ENCODE measurements around the gene UBL4B. TPM values are rescaled to one million over a fixed set of nuclear protein-coding genes. Genes with fewer than 3 reads are reported as not detected.

Gene UBL4B
- total RNA-seq, 2 experiments from 2014 or later = not detected

DNA sequence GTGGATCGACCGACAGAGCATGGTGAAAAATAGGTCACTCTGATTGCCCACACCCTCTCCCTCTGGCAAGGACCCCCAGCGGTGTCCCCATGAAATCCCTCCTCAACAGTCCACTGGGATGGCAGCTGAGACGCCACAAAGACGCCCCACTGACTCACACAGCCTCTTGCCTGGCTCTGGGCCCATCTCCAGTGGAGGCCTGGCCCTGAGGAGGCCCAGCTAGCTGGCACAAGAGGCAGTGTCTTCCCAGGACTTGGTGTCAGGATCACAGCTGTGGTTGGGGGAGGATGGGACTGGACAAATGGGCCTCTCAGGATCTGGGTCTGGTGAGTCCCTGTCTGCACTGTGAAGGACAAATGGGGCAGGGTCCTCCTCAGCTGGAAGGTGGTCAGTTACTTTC, 46.4 kb upstream of the UBL4B start:
- no peak for ATAC-seq
- H3K36me3 Mint-ChIP-seq (ENCODE audit: low read depth) = peaks cover 3% of the 10 kb centered on the region
- no peak overlapping the region for H3K27ac Mint-ChIP-seq
- no peaks in the 10 kb centered on the region for H3K9me3 Mint-ChIP-seq
- DNase-seq = no peak
- intact Hi-C loops (cut with micrococcal nuclease) = no loop called here
- peaks cover 12% of the 10 kb centered on the region for H3K4me1 Mint-ChIP-seq (ENCODE audit: low read depth)
- POLR2A ChIA-PET = no interaction called here
- CTCF ChIA-PET = interaction anchor here (0.7 to 11.0 kb wide), 5 partner anchors 9 to 51 kb away, joined by 4 to 163 read pairs (median 5); no protein-coding TSS in a partner anchor
- peaks cover 38% of the 10 kb centered on the region for H3K27me3 Mint-ChIP-seq
- TF ChIP-seq, protein P1, sequence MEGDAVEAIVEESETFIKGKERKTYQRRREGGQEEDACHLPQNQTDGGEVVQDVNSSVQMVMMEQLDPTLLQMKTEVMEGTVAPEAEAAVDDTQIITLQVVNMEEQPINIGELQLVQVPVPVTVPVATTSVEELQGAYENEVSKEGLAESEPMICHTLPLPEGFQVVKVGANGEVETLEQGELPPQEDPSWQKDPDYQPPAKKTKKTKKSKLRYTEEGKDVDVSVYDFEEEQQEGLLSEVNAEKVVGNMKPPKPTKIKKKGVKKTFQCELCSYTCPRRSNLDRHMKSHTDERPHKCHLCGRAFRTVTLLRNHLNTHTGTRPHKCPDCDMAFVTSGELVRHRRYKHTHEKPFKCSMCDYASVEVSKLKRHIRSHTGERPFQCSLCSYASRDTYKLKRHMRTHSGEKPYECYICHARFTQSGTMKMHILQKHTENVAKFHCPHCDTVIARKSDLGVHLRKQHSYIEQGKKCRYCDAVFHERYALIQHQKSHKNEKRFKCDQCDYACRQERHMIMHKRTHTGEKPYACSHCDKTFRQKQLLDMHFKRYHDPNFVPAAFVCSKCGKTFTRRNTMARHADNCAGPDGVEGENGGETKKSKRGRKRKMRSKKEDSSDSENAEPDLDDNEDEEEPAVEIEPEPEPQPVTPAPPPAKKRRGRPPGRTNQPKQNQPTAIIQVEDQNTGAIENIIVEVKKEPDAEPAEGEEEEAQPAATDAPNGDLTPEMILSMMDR (IDR thresholded peaks at IDR 0.05) = no peak
- H3K4me3 Mint-ChIP-seq = no peak overlapping the region

DNA sequence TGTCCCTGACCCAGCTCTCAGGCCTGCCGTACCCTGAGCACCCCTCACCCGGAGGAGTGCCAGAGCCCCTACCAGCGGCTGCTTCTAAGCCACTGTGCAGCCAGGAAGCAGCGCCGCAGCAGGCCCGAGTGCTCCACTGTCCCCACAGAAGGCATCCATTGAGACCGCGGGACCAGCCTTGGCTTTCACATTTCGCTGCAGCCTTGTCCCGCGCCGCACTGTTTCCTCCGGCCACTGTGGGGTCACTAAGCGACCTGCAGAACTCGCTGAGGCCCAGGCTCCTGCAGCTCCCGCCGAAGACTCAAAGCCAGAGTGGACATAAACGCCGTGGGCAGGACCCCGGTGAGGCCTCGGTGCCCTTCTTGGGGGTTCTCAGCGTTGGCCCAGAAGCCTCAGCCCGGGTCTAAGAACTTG, 44.8 kb upstream of the UBL4B start:
- DNase-seq = no peak
- intact Hi-C loops (cut with micrococcal nuclease) = no loop called here
- H3K9me3 Mint-ChIP-seq = no peaks in the 10 kb centered on the region

DNA sequence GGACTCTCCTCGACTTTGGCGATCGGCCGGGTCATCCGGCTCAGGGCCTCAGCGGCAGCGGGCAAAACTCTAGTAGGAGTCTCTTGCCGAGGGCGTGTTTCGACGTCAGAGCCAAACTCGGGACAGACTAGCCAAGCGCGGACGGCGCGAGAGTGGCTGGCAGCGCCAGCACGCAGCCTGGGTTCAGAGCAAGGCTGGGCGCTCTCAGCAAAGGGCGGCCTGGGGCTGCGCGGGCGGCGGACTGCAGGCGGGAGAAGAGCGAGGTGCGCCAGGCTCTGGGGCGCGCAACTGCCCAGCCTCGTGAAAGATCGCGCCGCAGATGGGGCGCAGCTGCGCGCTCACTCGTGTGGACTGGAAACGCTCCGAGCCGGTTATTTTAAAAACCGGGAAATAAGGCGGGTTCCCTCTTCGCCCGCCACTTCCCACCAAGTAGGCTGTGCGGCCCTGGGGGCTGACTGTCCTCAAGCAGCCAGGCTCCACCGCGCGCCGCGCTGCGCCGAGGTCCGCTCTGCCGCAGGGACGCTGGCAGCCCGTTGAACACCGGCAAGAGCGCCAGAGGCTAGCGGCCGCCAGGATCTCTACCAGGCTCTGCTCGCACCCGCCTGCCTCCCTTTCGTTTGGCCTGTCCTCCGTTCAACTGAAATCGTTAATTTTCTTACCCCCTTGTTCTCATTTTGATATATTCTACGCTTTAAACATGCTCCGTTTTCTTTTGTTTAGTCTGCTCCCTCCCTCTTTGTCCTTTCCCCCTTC, 44.2 kb upstream of the UBL4B start:
- intact Hi-C loops (cut with micrococcal nuclease) = no loop called here

More for the DNA sequence above, 44.8 kb upstream of the UBL4B start:
- POLR2A ChIA-PET = interaction anchor here (1.2 kb wide), 1 partner anchor 25 kb away, joined by 4 read pairs; no protein-coding TSS in a partner anchor
- H3K27me3 Mint-ChIP-seq = peaks cover 51% of the 10 kb centered on the region
- peaks cover 12% of the 10 kb centered on the region for H3K4me1 Mint-ChIP-seq (ENCODE audit: low read depth)
- H3K4me3 Mint-ChIP-seq = no peak overlapping the region
- H3K27ac Mint-ChIP-seq = no peak overlapping the region
- CTCF ChIA-PET = interaction anchor here (1.9 to 11.0 kb wide), 2 partner anchors 18 to 21 kb away, joined by 6 to 163 read pairs; no protein-coding TSS in a partner anchor
- ATAC-seq = no peak
- TF ChIP-seq, protein P1 (IDR thresholded peaks at IDR 0.05) = no peak
- no peaks in the 10 kb centered on the region for H3K36me3 Mint-ChIP-seq (ENCODE audit: low read depth)

DNA sequence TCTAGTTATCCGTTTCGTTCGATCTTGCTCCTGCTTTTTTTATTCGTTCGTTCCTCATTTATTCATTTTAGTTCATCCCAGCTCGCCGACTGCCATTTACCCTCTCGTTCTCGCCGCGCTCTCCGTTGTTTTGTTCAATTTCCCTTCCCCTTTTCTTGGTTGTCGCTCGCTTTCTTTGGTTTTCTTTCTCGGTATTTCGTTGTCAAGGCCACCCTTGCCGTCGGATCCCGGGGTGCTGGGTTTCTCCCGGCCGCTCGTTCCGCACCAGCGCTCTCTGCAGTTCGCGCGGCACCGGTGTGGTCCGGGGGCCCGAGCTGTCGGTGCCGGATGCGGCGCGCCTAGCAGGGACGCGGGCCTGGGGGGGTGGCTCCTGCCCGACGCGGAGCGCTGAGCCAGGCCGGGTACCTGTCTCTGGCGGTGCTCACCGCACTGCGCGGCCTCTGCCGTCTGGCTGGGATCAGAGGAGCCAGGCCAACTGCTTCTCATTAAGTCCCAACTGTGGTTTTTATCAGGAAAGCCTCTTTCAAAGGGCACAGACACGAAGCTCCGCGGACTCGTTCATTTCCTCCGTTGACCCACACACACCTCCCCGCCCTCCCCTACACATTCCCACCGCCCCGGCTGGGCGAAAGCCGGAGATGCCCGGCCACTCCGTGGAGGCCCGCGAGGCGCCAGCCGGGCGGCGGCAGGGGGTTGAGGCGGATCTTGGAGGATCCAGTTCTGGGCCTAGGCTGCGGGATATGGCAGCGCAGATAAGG, 43.4 kb upstream of the UBL4B start:
- intact Hi-C loops (cut with micrococcal nuclease) = no loop called here
- peak; percentile 34 for DNase-seq
- peaks cover 57% of the 10 kb centered on the region for H3K27me3 Mint-ChIP-seq

More for the DNA sequence above, 44.2 kb upstream of the UBL4B start:
- H3K4me3 Mint-ChIP-seq = no peak overlapping the region
- TF ChIP-seq, protein P1 (IDR thresholded peaks at IDR 0.05) = no peak
- H3K36me3 Mint-ChIP-seq (ENCODE audit: low read depth) = no peaks in the 10 kb centered on the region
- peak; percentile 21 for DNase-seq
- ChIA-PET POLR2A (interaction anchor here (1.2 to 1.6 kb wide), 2 partner anchors 13 to 26 kb away, joined by 3 to 4 read pairs; no protein-coding TSS in a partner anchor), CTCF (interaction anchor here (0.7 to 11.0 kb wide), 5 partner anchors 8 to 32 kb away, joined by 3 to 163 read pairs (median 6); no protein-coding TSS in a partner anchor)
- peaks cover 54% of the 10 kb centered on the region for H3K27me3 Mint-ChIP-seq
- peak; percentile 22 for ATAC-seq
- peaks cover 12% of the 10 kb centered on the region for H3K4me1 Mint-ChIP-seq (ENCODE audit: low read depth)
- no peaks in the 10 kb centered on the region for H3K9me3 Mint-ChIP-seq
- no peak overlapping the region for H3K27ac Mint-ChIP-seq

More for the DNA sequence above, 43.4 kb upstream of the UBL4B start:
- Mint-ChIP-seq H3K4me3 (no peak overlapping the region), H3K27ac (no peak overlapping the region), H3K4me1 (ENCODE audit: low read depth) (peaks cover 12% of the 10 kb centered on the region), H3K9me3 (no peaks in the 10 kb centered on the region), H3K36me3 (ENCODE audit: low read depth) (no peaks in the 10 kb centered on the region)
- ChIA-PET POLR2A (interaction anchor here (0.8 to 1.6 kb wide), 3 partner anchors 12 to 40 kb away, joined by 3 read pairs; no protein-coding TSS in a partner anchor), CTCF (interaction anchor here (0.7 to 11.0 kb wide), 6 partner anchors 9 to 37 kb away, joined by 3 to 163 read pairs (median 4); no protein-coding TSS in a partner anchor)
- TF ChIP-seq, protein P1 (IDR thresholded peaks at IDR 0.05) = no peak
- peak; percentile 57 for ATAC-seq
